Left lobe of liver (tissue), 2 donors: Measurements from ENCODE around the gene SEMA5A. TPM values are rescaled to one million over a fixed set of nuclear protein-coding genes. Genes with fewer than 3 reads are reported as not detected.

ENCODE experiments used
- ATAC-seq: fragments of 200-7000 bp; cut with Tn5 transposase; one replicate; pipeline ENCODE4 v1.9.1; 2020; ENCODE audit warnings: mild to moderate bottlenecking, moderate library complexity
- DNase-seq: peaks from one replicate; pipeline ENCODE4 v3.0.0-alpha.2; 2020; ENCODE audit warnings: low spot score
- total RNA-seq: library from RNA; stranded (reverse); gene quantifications from one replicate; pipeline ENCODE4 v1.2.1, GENCODE V29; 2021
- donor health status: DM: no; HTN: no; CAD: no; lungs with moderate emphysema.
- donor health status: DM: no; HTN: yes; CAD: no.

Gene SEMA5A
- total RNA-seq, 1 donor from 2014 or later: 5.7 TPM

GRCh38 chr5:9479361-9479760, 66.5 kb downstream of the SEMA5A start:
- no peak for ATAC-seq
- no peak for DNase-seq

- DNase-seq (no peak), ATAC-seq (no peak)
Measured at GRCh38 chr5:9477537-9477936, 68.3 kb downstream of the SEMA5A start.

GRCh38 chr5:9474219-9475002, 71.5 kb downstream of the SEMA5A start:
- DNase-seq (no peak), ATAC-seq (no peak)

GRCh38 chr5:9473624-9474023, 72.3 kb downstream of the SEMA5A start:
- ATAC-seq (no peak), DNase-seq (no peak)

GRCh38 chr5:9470410-9470809, 75.5 kb downstream of the SEMA5A start:
- no peak for DNase-seq
- no peak for ATAC-seq

GRCh38 chr5:9468060-9468388, 77.9 kb downstream of the SEMA5A start:
- ATAC-seq: no peak

GRCh38 chr5:9467199-9468059, 78.4 kb downstream of the SEMA5A start:
- ATAC-seq (peak; percentile 58), DNase-seq (no peak)

More at GRCh38 chr5:9468060-9468388, 77.9 kb downstream of the SEMA5A start:
- no peak for DNase-seq

- DNase-seq: no peak
- no peak for ATAC-seq
Measured at GRCh38 chr5:9466697-9467096, 79.2 kb downstream of the SEMA5A start.

- DNase-seq (no peak), ATAC-seq (no peak)
Measured at GRCh38 chr5:9464478-9464877, 81.4 kb downstream of the SEMA5A start.

- no peak for DNase-seq
- no peak for ATAC-seq
Measured at GRCh38 chr5:9462109-9462508, 83.8 kb downstream of the SEMA5A start.

GRCh38 chr5:9460885-9461645, 84.8 kb downstream of the SEMA5A start:
- ATAC-seq: peak; percentile 79

GRCh38 chr5:9456435-9457042, 89.3 kb downstream of the SEMA5A start:
- DNase-seq (no peak), ATAC-seq (no peak)

More at GRCh38 chr5:9460885-9461645, 84.8 kb downstream of the SEMA5A start:
- DNase-seq: no peak

GRCh38 chr5:9455826-9456434, 89.9 kb downstream of the SEMA5A start:
- ATAC-seq (no peak), DNase-seq (no peak)

GRCh38 chr5:9454491-9454890, 91.4 kb downstream of the SEMA5A start:
- DNase-seq (no peak), ATAC-seq (no peak)

- no peak for ATAC-seq
Measured at GRCh38 chr5:9454012-9454481, 91.8 kb downstream of the SEMA5A start.

GRCh38 chr5:9453480-9454011, 92.3 kb downstream of the SEMA5A start:
- DNase-seq (no peak), ATAC-seq (no peak)

More at GRCh38 chr5:9454012-9454481, 91.8 kb downstream of the SEMA5A start:
- no peak for DNase-seq

GRCh38 chr5:9452181-9452580, 93.7 kb downstream of the SEMA5A start:
- ATAC-seq (no peak), DNase-seq (no peak)

GRCh38 chr5:9451037-9451436, 94.8 kb downstream of the SEMA5A start:
- no peak for ATAC-seq
- DNase-seq: no peak

- no peak for ATAC-seq
Measured at GRCh38 chr5:9447691-9448090, 98.2 kb downstream of the SEMA5A start.

GRCh38 chr5:9445826-9446388, 100.0 kb downstream of the SEMA5A start:
- DNase-seq (no peak), ATAC-seq (no peak)

More at GRCh38 chr5:9447691-9448090, 98.2 kb downstream of the SEMA5A start:
- DNase-seq: no peak
